Chondrocyte (in vitro differentiated cells): Measurements from ENCODE around the gene ANKMY2. TPM values are rescaled to one million over a fixed set of nuclear protein-coding genes. Genes with fewer than 3 reads are reported as not detected.
A peak's percentile ranks its signal among the peaks of the same experiment; 100 is the strongest.

Experiments
- DNase-seq: peaks from one replicate; pipeline ENCODE4 v3.0.0; 2021; ENCODE audit warnings: mixed read lengths, low spot score
- H3K27ac Mint-ChIP-seq: one replicate; pipeline ENCODE4 v1.8.0; 2021; ENCODE audit warnings: mild to moderate bottlenecking, moderate library complexity, mixed read lengths; ENCODE audit not compliant: unreplicated experiment
- H3K27me3 Mint-ChIP-seq: 2 replicates; pipeline ENCODE4 v1.8.0; 2021; ENCODE audit warnings: low read depth, mixed read lengths
- H3K36me3 Mint-ChIP-seq: 2 replicates; pipeline ENCODE4 v1.8.0; 2021; ENCODE audit warnings: low read depth, mixed read lengths
- H3K4me1 Mint-ChIP-seq: 2 replicates; pipeline ENCODE4 v1.8.0; 2021; ENCODE audit warnings: low read depth, mild to moderate bottlenecking, mixed read lengths
- H3K4me3 Mint-ChIP-seq: one replicate; pipeline ENCODE4 v1.8.0; 2021; ENCODE audit warnings: mild to moderate bottlenecking, moderate library complexity, mixed read lengths; ENCODE audit not compliant: unreplicated experiment
- H3K9me3 Mint-ChIP-seq: 2 replicates; pipeline ENCODE4 v1.8.0; 2021; ENCODE audit warnings: low read depth, mixed read lengths
- total RNA-seq: library from RNA; stranded (reverse); gene quantifications from 3 replicates; pipeline ENCODE4 v1.2.1, GENCODE V29; 2021
- TF ChIP-seq, protein P1 (sequence below): fragments of 200-600 bp; sonication (generic); IDR thresholded peaks from 2 replicates; pipeline ENCODE4 v1.5.0; 2021; ENCODE audit warnings: antibody characterized with exemption, mild to moderate bottlenecking, moderate library complexity

ANKMY2 gene
- total RNA-seq, 1 donor from 2014 or later = 23.3 TPM

DNA sequence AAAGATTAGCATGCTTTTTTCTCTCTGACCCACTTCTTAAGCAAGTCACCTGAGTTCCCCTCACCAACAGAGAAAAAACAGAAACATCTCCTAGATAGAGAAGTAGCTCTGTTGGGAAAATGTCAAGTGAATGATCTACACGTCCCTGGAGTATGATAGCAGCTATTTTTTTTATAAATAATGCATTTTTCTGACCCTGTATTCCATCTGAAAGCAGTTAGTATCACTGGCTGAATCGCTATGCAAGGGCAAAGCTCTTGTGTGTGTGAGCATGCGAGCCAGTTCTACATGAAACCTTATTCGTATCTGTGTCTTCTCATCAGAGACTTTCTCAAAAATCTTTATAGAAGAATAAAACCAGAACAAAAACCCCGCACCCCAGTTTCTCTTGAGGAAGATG, 8.2 kb downstream of the ANKMY2 start:
- no peak for DNase-seq
- no peaks in the 10 kb centered on the region for H3K9me3 Mint-ChIP-seq
- peaks cover 27% of the 10 kb centered on the region for H3K4me1 Mint-ChIP-seq
- H3K36me3 Mint-ChIP-seq = peaks cover 6% of the 10 kb centered on the region
- no peaks in the 10 kb centered on the region for H3K27me3 Mint-ChIP-seq
- TF ChIP-seq, protein P1, sequence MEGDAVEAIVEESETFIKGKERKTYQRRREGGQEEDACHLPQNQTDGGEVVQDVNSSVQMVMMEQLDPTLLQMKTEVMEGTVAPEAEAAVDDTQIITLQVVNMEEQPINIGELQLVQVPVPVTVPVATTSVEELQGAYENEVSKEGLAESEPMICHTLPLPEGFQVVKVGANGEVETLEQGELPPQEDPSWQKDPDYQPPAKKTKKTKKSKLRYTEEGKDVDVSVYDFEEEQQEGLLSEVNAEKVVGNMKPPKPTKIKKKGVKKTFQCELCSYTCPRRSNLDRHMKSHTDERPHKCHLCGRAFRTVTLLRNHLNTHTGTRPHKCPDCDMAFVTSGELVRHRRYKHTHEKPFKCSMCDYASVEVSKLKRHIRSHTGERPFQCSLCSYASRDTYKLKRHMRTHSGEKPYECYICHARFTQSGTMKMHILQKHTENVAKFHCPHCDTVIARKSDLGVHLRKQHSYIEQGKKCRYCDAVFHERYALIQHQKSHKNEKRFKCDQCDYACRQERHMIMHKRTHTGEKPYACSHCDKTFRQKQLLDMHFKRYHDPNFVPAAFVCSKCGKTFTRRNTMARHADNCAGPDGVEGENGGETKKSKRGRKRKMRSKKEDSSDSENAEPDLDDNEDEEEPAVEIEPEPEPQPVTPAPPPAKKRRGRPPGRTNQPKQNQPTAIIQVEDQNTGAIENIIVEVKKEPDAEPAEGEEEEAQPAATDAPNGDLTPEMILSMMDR = no peak
- H3K4me3 Mint-ChIP-seq = no peak overlapping the region
- H3K27ac Mint-ChIP-seq = peak overlapping the region; percentile 22

- TF ChIP-seq, protein P1 = no peak
Measured at GRCh38 chr7:16636555-16637101, 8.9 kb downstream of the ANKMY2 start.

GRCh38 chr7:16634271-16634738, 11.2 kb downstream of the ANKMY2 start:
- TF ChIP-seq, protein P1 = no peak
- Mint-ChIP-seq H3K4me3 (no peak overlapping the region), H3K27me3 (no peaks in the 10 kb centered on the region), H3K27ac (no peak overlapping the region), H3K36me3 (peaks cover 14% of the 10 kb centered on the region), H3K4me1 (peaks cover 24% of the 10 kb centered on the region), H3K9me3 (no peaks in the 10 kb centered on the region)
- no peak for DNase-seq

More at GRCh38 chr7:16636555-16637101, 8.9 kb downstream of the ANKMY2 start:
- Mint-ChIP-seq H3K27me3 (no peaks in the 10 kb centered on the region), H3K4me1 (peaks cover 27% of the 10 kb centered on the region), H3K27ac (peak overlapping the region; percentile 71), H3K36me3 (peaks cover 10% of the 10 kb centered on the region), H3K4me3 (no peak overlapping the region), H3K9me3 (no peaks in the 10 kb centered on the region)
- no peak for DNase-seq

- H3K36me3 Mint-ChIP-seq = peaks cover 14% of the 10 kb centered on the region
- H3K9me3 Mint-ChIP-seq = no peaks in the 10 kb centered on the region
- H3K27ac Mint-ChIP-seq = no peak overlapping the region
- TF ChIP-seq, protein P1 = no peak
- no peaks in the 10 kb centered on the region for H3K4me1 Mint-ChIP-seq
- H3K27me3 Mint-ChIP-seq = no peaks in the 10 kb centered on the region
- no peak for DNase-seq
- H3K4me3 Mint-ChIP-seq = no peak overlapping the region
Measured at GRCh38 chr7:16630654-16631053, 14.9 kb downstream of the ANKMY2 start.

- Mint-ChIP-seq H3K27ac (no peak overlapping the region), H3K4me1 (no peaks in the 10 kb centered on the region), H3K4me3 (no peak overlapping the region), H3K27me3 (no peaks in the 10 kb centered on the region), H3K9me3 (no peaks in the 10 kb centered on the region), H3K36me3 (peaks cover 19% of the 10 kb centered on the region)
- DNase-seq = no peak
- TF ChIP-seq, protein P1 = no peak
Measured at GRCh38 chr7:16627236-16627635, 18.3 kb downstream of the ANKMY2 start.
